Endothelial cell of umbilical vein (primary cell): ENCODE data around the gene OSBPL6. TPM values are rescaled to one million over a fixed set of nuclear protein-coding genes. Genes with fewer than 3 reads are reported as not detected.
A peak's percentile ranks its signal among the peaks of the same experiment; 100 is the strongest.

Experiments
- BruUV-seq: library from RNA; stranded (reverse); fragments of 400-500 nt; replicated peaks from 2 replicates; lab custom pipeline; 2021; lab: Mats Ljungman, UMichigan
- CTCF ChIA-PET: fragments of 300-600, 350-600 bp; sonication (Branson Sonifier 250); formaldehyde crosslinking; loops from one replicate; lab custom pipeline; 2021; ENCODE audit warnings: antibody characterized with exemption, inconsistent platforms; lab: Charles Lee
- POLR2A ChIA-PET: fragments of 300-600, 350-600 bp; sonication (Branson Sonifier 250); formaldehyde crosslinking; loops from one replicate; lab custom pipeline; 2021; ENCODE audit warnings: antibody characterized with exemption, inconsistent platforms; lab: Charles Lee
- DNase-seq: peaks from one replicate; pipeline ENCODE4 v3.0.0-alpha.2; 2011; ENCODE audit warnings: low read depth, low spot score
- FAIRE-seq: peaks from 2 replicates; lab custom pipeline; 2011; peaks lifted over from hg19 to GRCh38; lab: Jason Lieb, UNC
- H2AFZ ChIP-seq: 2 replicates; pipeline ENCODE4 v1.6.0; 2012; ENCODE audit warnings: low read depth, low read length, control low read depth, inconsistent platforms
- H3K27ac ChIP-seq: 2 replicates; pipeline ENCODE4 v1.5.1; 2011; ENCODE audit warnings: low read depth, mild to moderate bottlenecking, control low read depth, low read length, moderate library complexity; ENCODE audit not compliant: insufficient read depth
- H3K27me3 ChIP-seq, 2 experiments: 2 replicates each; pipeline versions ENCODE4 v1.6.0 to v1.6.1; 2011; ENCODE audit warnings: low read length in 2 of 2, mixed read lengths in 1 of 2; ENCODE audit not compliant: control insufficient read depth in 2 of 2, insufficient read depth in 2 of 2
- H3K36me3 ChIP-seq, 2 experiments: 2 replicates in 1 of 2; 3 replicates in 1 of 2; pipeline ENCODE4 v1.5.1; 2011; ENCODE audit warnings: low read length in 2 of 2, mild to moderate bottlenecking in 1 of 2, moderate library complexity in 1 of 2; ENCODE audit not compliant: control insufficient read depth in 2 of 2, insufficient read depth in 2 of 2; ENCODE audit errors: extremely low read depth in 1 of 2
- H3K4me1 ChIP-seq: 3 replicates; pipeline ENCODE4 v1.5.1; 2011; ENCODE audit warnings: mild to moderate bottlenecking, low read length; ENCODE audit not compliant: control insufficient read depth, insufficient read depth; ENCODE audit errors: extremely low read depth
- H3K4me2 ChIP-seq: 2 replicates; pipeline ENCODE4 v1.6.1; 2011; ENCODE audit warnings: low read length, control low read depth, mixed read lengths; ENCODE audit not compliant: insufficient read depth
- H3K4me3 ChIP-seq, 3 experiments: fragments of 200-600 bp in 1 of 3; sonication (generic), shearing (Covaris generic) in 1 of 3; replicated peaks in 1 of 3; 2 replicates each; pipeline ENCODE4 v1.5.1; 2011 to 2016; ENCODE audit warnings: control low read depth in 3 of 3, low read length in 3 of 3, mild to moderate bottlenecking in 2 of 3, inconsistent platforms in 1 of 3, low read depth in 1 of 3, moderate library complexity in 1 of 3; ENCODE audit not compliant: insufficient read depth in 1 of 3
- H3K79me2 ChIP-seq: 2 replicates; pipeline ENCODE4 v1.6.0; 2012; ENCODE audit warnings: low read length, inconsistent platforms; ENCODE audit not compliant: control insufficient read depth, insufficient read depth
- H3K9ac ChIP-seq: replicated peaks from 2 replicates; pipeline ENCODE3; 2011; ENCODE audit warnings: low read length, control low read depth; ENCODE audit not compliant: insufficient read depth; ENCODE audit errors: extremely low read depth
- H3K9me1 ChIP-seq: replicated peaks from 3 replicates; pipeline ENCODE4 v1.6.0; 2011; ENCODE audit warnings: mild to moderate bottlenecking, low read length; ENCODE audit not compliant: control insufficient read depth, insufficient read depth; ENCODE audit errors: extremely low read depth
- H3K9me3 ChIP-seq: replicated peaks from 2 replicates; pipeline ENCODE4 v1.5.1; 2012; ENCODE audit warnings: low read length, inconsistent platforms; ENCODE audit not compliant: control insufficient read depth, insufficient read depth
- H4K20me1 ChIP-seq: replicated peaks from 2 replicates; pipeline ENCODE3; 2011; ENCODE audit warnings: mild to moderate bottlenecking, low read length; ENCODE audit not compliant: control insufficient read depth, insufficient read depth; ENCODE audit errors: extremely low read depth
- EZH2 ChIP-seq: IDR thresholded peaks from 2 replicates; pipeline ENCODE4 v1.6.1; 2012; ENCODE audit warnings: borderline replicate concordance, low read depth, mild to moderate bottlenecking, moderate library complexity, low read length, inconsistent platforms; ENCODE audit not compliant: severe bottlenecking
- FOS ChIP-seq: IDR thresholded peaks from 2 replicates; pipeline ENCODE4 v1.6.1; 2011; ENCODE audit warnings: mild to moderate bottlenecking, low read length, moderate library complexity, borderline replicate concordance; ENCODE audit not compliant: insufficient read depth
- GATA2 ChIP-seq: IDR thresholded peaks from 2 replicates; pipeline ENCODE4 v1.7.0; 2011; ENCODE audit warnings: low read depth, mild to moderate bottlenecking, moderate library complexity, mixed read lengths, low read length; ENCODE audit not compliant: insufficient read length, insufficient read depth
- JUN ChIP-seq: IDR thresholded peaks from 2 replicates; pipeline ENCODE4 v1.6.1; 2011; ENCODE audit warnings: borderline replicate concordance, low read depth; ENCODE audit not compliant: insufficient read length, insufficient read depth
- MYC ChIP-seq: IDR thresholded peaks from one replicate; pipeline ENCODE4 v1.6.1; 2011; ENCODE audit warnings: mild to moderate bottlenecking, low read depth, low read length
- POLR2A ChIP-seq: IDR thresholded peaks from 2 replicates; pipeline ENCODE4 v1.6.1; 2012; ENCODE audit warnings: low read depth, mild to moderate bottlenecking, control low read depth, low read length
- POLR2AphosphoS5 ChIP-seq: IDR thresholded peaks from 2 replicates; pipeline ENCODE4 v1.6.1; 2012; ENCODE audit warnings: low read depth, mild to moderate bottlenecking, control low read depth, low read length, moderate library complexity; ENCODE audit not compliant: insufficient read depth
- dilution Hi-C: fragments of 300-500 bp; cut with MboI; formaldehyde crosslinking; loops from one replicate; pipeline ENCODE4 v1.15.0; 2019; ENCODE audit warnings: low sequenced_read_pairs; ENCODE audit not compliant: extremely low pct_ligation_motif_present
- intact Hi-C: fragments of 100-400 bp; cut with micrococcal nuclease; formaldehyde crosslinking; loops from one replicate; pipeline ENCODE4 v1.10.0; 2022
- polyA plus RNA-seq, 4 experiments: library from polyadenylated mRNA; depleted of rRNA in 3 of 4; stranded (reverse) in 3 of 4; unstranded in 1 of 4; fragments of >200 nt; gene quantifications; 2 replicates each; pipeline versions ENCODE4 v1.2.1 to v1.2.3, GENCODE V29; 2011 to 2012; ENCODE audit warnings: missing spikeins in 1 of 4
- total RNA-seq: library from RNA; stranded (reverse); gene quantifications from 2 replicates; pipeline ENCODE4 v1.2.3, GENCODE V29; 2021
- TF ChIP-seq, protein P1 (sequence below): IDR thresholded peaks from 2 replicates; pipeline ENCODE4 v1.6.1; 2011; ENCODE audit not compliant: insufficient read depth, insufficient read length
- TF ChIP-seq, protein P2 (sequence below), 2 donors: IDR thresholded peaks; 1 replicate in 1 of 2; 2 replicates in 1 of 2; pipeline ENCODE4 v1.5.1; 2011; ENCODE audit warnings: low read length in 2 of 2, mild to moderate bottlenecking in 2 of 2, moderate library complexity in 2 of 2, control low read depth in 1 of 2, inconsistent platforms in 1 of 2, low read depth in 1 of 2; ENCODE audit not compliant: insufficient read depth in 1 of 2; ENCODE audit errors: extremely low read depth in 1 of 2

Gene OSBPL6
- total and polyA plus RNA-seq, 2 donors (not counting 3 experiments of a cell fraction or from before 2014, with no cell fraction given): 1.5 to 2.3 TPM

DNA sequence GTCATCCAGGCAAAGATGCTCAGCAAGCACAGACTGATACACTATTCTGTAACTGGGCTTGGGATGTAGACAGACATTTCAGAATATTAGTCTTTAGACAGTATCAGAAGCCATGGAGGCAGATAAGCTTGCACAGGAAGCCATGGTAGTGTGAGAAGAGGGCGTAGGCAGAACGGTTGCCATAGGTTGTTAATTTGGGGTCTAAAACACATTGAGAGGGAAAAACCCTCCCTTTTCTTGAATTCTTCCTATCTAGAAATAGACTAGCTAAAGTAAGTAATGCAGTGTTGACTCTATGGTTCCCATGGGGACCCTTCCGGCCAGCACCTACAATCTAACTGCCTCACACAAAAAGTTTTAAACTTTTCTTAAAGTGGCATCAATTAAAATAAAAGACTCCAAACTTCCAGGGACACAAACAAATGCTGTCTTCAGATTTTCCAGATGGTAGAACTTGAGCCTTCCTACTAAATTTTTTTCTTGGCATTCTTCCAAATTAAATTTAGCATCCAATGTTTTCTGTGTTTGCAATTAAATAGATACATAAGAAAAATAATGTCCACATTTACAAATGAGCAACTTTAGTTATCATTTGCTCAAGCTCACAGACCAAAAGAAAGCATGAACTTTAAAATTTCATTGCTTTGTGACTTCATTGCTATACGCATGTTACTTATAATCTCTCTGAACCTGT is 254.8 kb downstream of the OSBPL6 start:
- H3K9me1 ChIP-seq: no peaks in the 10 kb centered on the region
- H3K27ac ChIP-seq: no peak overlapping the region
- no peak for FAIRE-seq
- intact Hi-C loops: no loop called here
- H3K79me2 ChIP-seq: peaks cover 23% of the 10 kb centered on the region
- dilution Hi-C loops: loop anchor here (25.0 kb wide), 1 partner anchor 312 kb away; no protein-coding TSS in a partner anchor
- no peak overlapping the region for H3K9ac ChIP-seq
- no peaks in the 10 kb centered on the region for H3K9me3 ChIP-seq
- H3K4me3 ChIP-seq: no peak overlapping the region
- TF ChIP-seq MYC: no peak
- TF ChIP-seq, protein P1, sequence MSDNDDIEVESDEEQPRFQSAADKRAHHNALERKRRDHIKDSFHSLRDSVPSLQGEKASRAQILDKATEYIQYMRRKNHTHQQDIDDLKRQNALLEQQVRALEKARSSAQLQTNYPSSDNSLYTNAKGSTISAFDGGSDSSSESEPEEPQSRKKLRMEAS: no peak
- no peak for TF ChIP-seq POLR2A
- TF ChIP-seq, protein P2, sequence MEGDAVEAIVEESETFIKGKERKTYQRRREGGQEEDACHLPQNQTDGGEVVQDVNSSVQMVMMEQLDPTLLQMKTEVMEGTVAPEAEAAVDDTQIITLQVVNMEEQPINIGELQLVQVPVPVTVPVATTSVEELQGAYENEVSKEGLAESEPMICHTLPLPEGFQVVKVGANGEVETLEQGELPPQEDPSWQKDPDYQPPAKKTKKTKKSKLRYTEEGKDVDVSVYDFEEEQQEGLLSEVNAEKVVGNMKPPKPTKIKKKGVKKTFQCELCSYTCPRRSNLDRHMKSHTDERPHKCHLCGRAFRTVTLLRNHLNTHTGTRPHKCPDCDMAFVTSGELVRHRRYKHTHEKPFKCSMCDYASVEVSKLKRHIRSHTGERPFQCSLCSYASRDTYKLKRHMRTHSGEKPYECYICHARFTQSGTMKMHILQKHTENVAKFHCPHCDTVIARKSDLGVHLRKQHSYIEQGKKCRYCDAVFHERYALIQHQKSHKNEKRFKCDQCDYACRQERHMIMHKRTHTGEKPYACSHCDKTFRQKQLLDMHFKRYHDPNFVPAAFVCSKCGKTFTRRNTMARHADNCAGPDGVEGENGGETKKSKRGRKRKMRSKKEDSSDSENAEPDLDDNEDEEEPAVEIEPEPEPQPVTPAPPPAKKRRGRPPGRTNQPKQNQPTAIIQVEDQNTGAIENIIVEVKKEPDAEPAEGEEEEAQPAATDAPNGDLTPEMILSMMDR (IDR thresholded peaks at IDR 0.05; ENCODE audit: extremely low read depth in 1 of 2, insufficient read depth in 1 of 2, low read depth in 1 of 2, low read length in 2 of 2): no peak
- no peak for TF ChIP-seq JUN
- no peak for TF ChIP-seq EZH2
- no peak for TF ChIP-seq POLR2AphosphoS5
- TF ChIP-seq FOS: no peak
- no peak for TF ChIP-seq GATA2
- no peaks in the 10 kb centered on the region for H3K27me3 ChIP-seq
- BruUV-seq: no TSS peak
- peak overlapping the region; percentile 78 for H3K4me2 ChIP-seq
- POLR2A ChIA-PET: no interaction called here
- CTCF ChIA-PET: no interaction called here
- H3K36me3 ChIP-seq: peaks cover 7 to 15% of the 10 kb centered on the region in 2 experiments
- H2AFZ ChIP-seq: no peak overlapping the region
- DNase-seq: no peak
- no peaks in the 10 kb centered on the region for H4K20me1 ChIP-seq
- peaks cover 15% of the 10 kb centered on the region for H3K4me1 ChIP-seq
